CMK (cell line): ENCODE results near the gene KRT76.
"Not testable (repeated sequence)": the region's sequence is repeated elsewhere in the genome, so short reads cannot be mapped to it uniquely, and the experiment has no call there.

Experiments used
- DNase-seq: peaks from one replicate; pipeline ENCODE4 v3.0.0-alpha.2; 2010; ENCODE audit warnings: low read depth

Gene KRT76

GRCh38 chr12:52759695-52760094 lies 17.4 kb downstream of the KRT76 start:
- no peak for DNase-seq

GRCh38 chr12:52759218-52759617 lies 17.9 kb downstream of the KRT76 start:
- no peak for DNase-seq

- DNase-seq = no peak
Observed at GRCh38 chr12:52757449-52758176, 19.5 kb downstream of the KRT76 start.

GRCh38 chr12:52756281-52756960 lies 20.7 kb downstream of the KRT76 start:
- DNase-seq = no peak

GRCh38 chr12:52755533-52755932 lies 21.6 kb downstream of the KRT76 start:
- DNase-seq = no peak

GRCh38 chr12:52754135-52754534 lies 23.0 kb downstream of the KRT76 start:
- no peak for DNase-seq

- no peak for DNase-seq
Observed at GRCh38 chr12:52753283-52753682, 23.9 kb downstream of the KRT76 start.

- no peak for DNase-seq
Observed at GRCh38 chr12:52752516-52752915, 24.6 kb downstream of the KRT76 start.

GRCh38 chr12:52751795-52752194 lies 25.4 kb downstream of the KRT76 start:
- DNase-seq = no peak

GRCh38 chr12:52750532-52750931 lies 26.6 kb downstream of the KRT76 start:
- not testable (repeated sequence) for DNase-seq

- no peak for DNase-seq
Observed at GRCh38 chr12:52749827-52750226, 27.3 kb downstream of the KRT76 start.

GRCh38 chr12:52748578-52748977 lies 28.6 kb downstream of the KRT76 start:
- DNase-seq = no peak

- no peak for DNase-seq
Observed at GRCh38 chr12:52745554-52745953, 31.6 kb downstream of the KRT76 start.

- DNase-seq = no peak
Observed at GRCh38 chr12:52744493-52745156, 32.5 kb downstream of the KRT76 start.

GRCh38 chr12:52742822-52743457 lies 34.2 kb downstream of the KRT76 start:
- DNase-seq = no peak

- DNase-seq = no peak
Observed at GRCh38 chr12:52742196-52742580, 35.0 kb downstream of the KRT76 start.

GRCh38 chr12:52741375-52742195 lies 35.6 kb downstream of the KRT76 start:
- no peak for DNase-seq

- DNase-seq = no peak
Observed at GRCh38 chr12:52740584-52740983, 36.6 kb downstream of the KRT76 start.

GRCh38 chr12:52739963-52740362 lies 37.2 kb downstream of the KRT76 start:
- DNase-seq = no peak

GRCh38 chr12:52735816-52736632 lies 41.1 kb downstream of the KRT76 start:
- no peak for DNase-seq

- no peak for DNase-seq
Observed at GRCh38 chr12:52735106-52735505, 42.0 kb downstream of the KRT76 start.
